Erythroblast (primary cell): ENCODE results near the gene TIMM29.

Experiments used
- GATA1 ChIP-seq: IDR thresholded peaks from 2 replicates; pipeline ENCODE4 v1.6.1; 2011; ENCODE audit warnings: low read depth, mild to moderate bottlenecking, control low read depth, low read length, moderate library complexity
- POLR2A ChIP-seq: IDR thresholded peaks from 2 replicates; pipeline ENCODE4 v1.6.1; 2011; ENCODE audit warnings: mild to moderate bottlenecking, low read length

- TF ChIP-seq POLR2A (no peak), GATA1 (no peak)
These were observed 33.7 kb upstream of the TIMM29 start for GRCh38 chr19:10894911-10895213.
